HEK293T (cell line): ENCODE measurements around the gene SHROOM1.

Source experiments
- SP1 ChIP-seq: fragments of 450-650 bp; IDR thresholded peaks from 2 replicates; pipeline ENCODE4 v1.6.1; 2017
- ZNF384 ChIP-seq: fragments of 450-650 bp; IDR thresholded peaks from 2 replicates; pipeline ENCODE4 v1.6.1; 2016

GRCh38 chr5:132872788-132873118 lies 42.3 kb upstream of the SHROOM1 start:
- TF ChIP-seq SP1 (no peak), ZNF384 (no peak)
